Right lobe of liver (tissue), 6 donors: ENCODE results near the gene ANKRD31. TPM values are rescaled to one million over a fixed set of nuclear protein-coding genes. Genes with fewer than 3 reads are reported as not detected.
"Not testable (repeated sequence)": the region's sequence is repeated elsewhere in the genome, so short reads cannot be mapped to it uniquely, and the experiment has no call there.

ENCODE experiments used
- ATAC-seq, 4 donors: fragments of 200-7000 bp; cut with Tn5 transposase; one replicate each; pipeline ENCODE4 v1.9.1; 2020; ENCODE audit warnings: mild to moderate bottlenecking in 4 of 4, moderate library complexity in 4 of 4
- DNase-seq, 3 donors: peaks; one replicate each; pipeline ENCODE4 v3.0.0-alpha.2; 2020
- H3K27ac ChIP-seq, 3 donors: fragments of 200-600 bp; one replicate each; pipeline ENCODE4 v1.8.0; 2022
- H3K27me3 ChIP-seq, 2 donors: fragments of 200-600 bp; one replicate each; pipeline ENCODE4 v1.8.0; 2022
- H3K36me3 ChIP-seq, 4 donors: fragments of 200-600 bp; sonication (generic) in 1 of 4; one replicate each; pipeline versions ENCODE4 v1.5.1 to v1.8.0; 2017 to 2022; ENCODE audit warnings: control low read depth in 1 of 4
- H3K4me1 ChIP-seq, 4 donors: fragments of 200-600 bp; sonication (generic) in 1 of 4; one replicate each; pipeline versions ENCODE4 v1.5.1 to v1.8.0; 2017 to 2022; ENCODE audit warnings: control low read depth in 1 of 4
- H3K4me3 ChIP-seq, 3 donors: fragments of 200-600 bp; one replicate each; pipeline ENCODE4 v1.8.0; 2022
- H3K9me3 ChIP-seq, 4 donors: fragments of 200-600 bp; sonication (generic) in 1 of 4; one replicate each; pipeline versions ENCODE4 v1.5.1 to v1.8.0; 2017 to 2022; ENCODE audit warnings: control low read depth in 1 of 4
- POLR2A ChIP-seq: fragments of 450-650 bp; IDR thresholded peaks from one replicate; pipeline ENCODE4 v1.6.1; 2017; ENCODE audit warnings: antibody characterized with exemption, mild to moderate bottlenecking
- WGBS: methylation state at CpG from one replicate; pipeline ENCODE4 v1.1.6; 2018; ENCODE audit warnings: low coverage, low lambda C conversion rate; ENCODE audit not compliant: insufficient coverage; ENCODE audit errors: missing lambda C conversion rate; 5-methylcytosine and 5-hydroxymethylcytosine counted together
- intact Hi-C, 2 donors: fragments of 100-400 bp; cut with DNase I; formaldehyde crosslinking; loops; one replicate each; pipeline versions ENCODE4 v1.11.2 to v1.14.1; 2022
- total RNA-seq, 6 experiments: library from RNA; depleted of rRNA in 2 of 6; stranded (reverse); fragments of >200 nt in 2 of 6; fragmentation: NEBNext Ultra II Directional in 3 of 6; extraction: Animal tissue kit (Norgen Biotek cat#: 25700) in 3 of 6; gene quantifications; one replicate each; pipeline versions ENCODE4 v1.1.0 to v1.2.4, GENCODE V29; 2016 to 2023
- TF ChIP-seq, protein P1 (sequence below), 4 donors: fragments of 200-600 bp in 3 of 4; fragments of 450-650 bp in 1 of 4; IDR thresholded peaks; one replicate each; pipeline versions ENCODE4 v1.5.1 to v1.8.0; 2016 to 2022; ENCODE audit warnings: antibody characterized with exemption in 4 of 4, mild to moderate bottlenecking in 2 of 4
- donor health status: DM: no; HTN: yes; CAD: no.
- donor health status: DM: no; HTN: no; CAD: no.
- donor health status: DM: no; HTN: no; CAD: no.
- donor health status: DM: no; HTN: yes; CAD: no.
- donor health status: DM: no; HTN: yes; CAD: no.

The ANKRD31 gene
- total RNA-seq, 6 experiments from 2014 or later: 0.02 to 0.15 (median 0.12) TPM; not detected in 1

GRCh38 chr5:75265731-75266130 lies 29.1 kb upstream of the ANKRD31 start:
- Histone ChIP-seq H3K36me3 (no peaks in the 10 kb centered on the region), H3K27me3 (no peaks in the 10 kb centered on the region), H3K27ac (no peak overlapping the region), H3K4me3 (no peak overlapping the region), H3K9me3 (no peaks in the 10 kb centered on the region), H3K4me1 (no peaks in the 10 kb centered on the region)
- 34% methylated on average over 2 of the region's 2 CpGs for WGBS
- ATAC-seq (peak in 2 of 4 donors; percentile 35 to 53), DNase-seq (no peak)
- intact Hi-C loops: no loop called here
- no peak for TF ChIP-seq POLR2A
- TF ChIP-seq, protein P1, sequence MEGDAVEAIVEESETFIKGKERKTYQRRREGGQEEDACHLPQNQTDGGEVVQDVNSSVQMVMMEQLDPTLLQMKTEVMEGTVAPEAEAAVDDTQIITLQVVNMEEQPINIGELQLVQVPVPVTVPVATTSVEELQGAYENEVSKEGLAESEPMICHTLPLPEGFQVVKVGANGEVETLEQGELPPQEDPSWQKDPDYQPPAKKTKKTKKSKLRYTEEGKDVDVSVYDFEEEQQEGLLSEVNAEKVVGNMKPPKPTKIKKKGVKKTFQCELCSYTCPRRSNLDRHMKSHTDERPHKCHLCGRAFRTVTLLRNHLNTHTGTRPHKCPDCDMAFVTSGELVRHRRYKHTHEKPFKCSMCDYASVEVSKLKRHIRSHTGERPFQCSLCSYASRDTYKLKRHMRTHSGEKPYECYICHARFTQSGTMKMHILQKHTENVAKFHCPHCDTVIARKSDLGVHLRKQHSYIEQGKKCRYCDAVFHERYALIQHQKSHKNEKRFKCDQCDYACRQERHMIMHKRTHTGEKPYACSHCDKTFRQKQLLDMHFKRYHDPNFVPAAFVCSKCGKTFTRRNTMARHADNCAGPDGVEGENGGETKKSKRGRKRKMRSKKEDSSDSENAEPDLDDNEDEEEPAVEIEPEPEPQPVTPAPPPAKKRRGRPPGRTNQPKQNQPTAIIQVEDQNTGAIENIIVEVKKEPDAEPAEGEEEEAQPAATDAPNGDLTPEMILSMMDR (IDR thresholded peaks at IDR 0.05): peak; percentile 44 to 53 (median 50)

GRCh38 chr5:75262271-75262670 lies 25.6 kb upstream of the ANKRD31 start:
- Histone ChIP-seq H3K4me1 (no peaks in the 10 kb centered on the region), H3K36me3 (no peaks in the 10 kb centered on the region), H3K27me3 (no peaks in the 10 kb centered on the region), H3K27ac (no peak overlapping the region), H3K4me3 (no peak overlapping the region), H3K9me3 (no peaks in the 10 kb centered on the region)
- intact Hi-C loops: no loop called here
- 23% methylated on average over 3 of the region's 3 CpGs for WGBS
- TF ChIP-seq POLR2A: no peak
- TF ChIP-seq, protein P1 (IDR thresholded peaks at IDR 0.05): no peak
- ATAC-seq (peak in 1 of 4 donors; percentile 24), DNase-seq (no peak)

- no peaks in the 10 kb centered on the region for H3K36me3 ChIP-seq
- no peak overlapping the region for H3K27ac ChIP-seq
- TF ChIP-seq POLR2A: no peak
- TF ChIP-seq, protein P1 (IDR thresholded peaks at IDR 0.05): no peak
- WGBS: 54% methylated on average over 2 of the region's 2 CpGs
- H3K27me3 ChIP-seq: no peaks in the 10 kb centered on the region
- ATAC-seq (peak in 3 of 4 donors; percentile 56 to 77 (median 62)), DNase-seq (no peak)
- H3K4me3 ChIP-seq: no peak overlapping the region
- no peaks in the 10 kb centered on the region for H3K4me1 ChIP-seq
- H3K9me3 ChIP-seq: no peaks in the 10 kb centered on the region
- intact Hi-C loops: no loop called here
These were observed 24.0 kb upstream of the ANKRD31 start for GRCh38 chr5:75260708-75261107.

DNA sequence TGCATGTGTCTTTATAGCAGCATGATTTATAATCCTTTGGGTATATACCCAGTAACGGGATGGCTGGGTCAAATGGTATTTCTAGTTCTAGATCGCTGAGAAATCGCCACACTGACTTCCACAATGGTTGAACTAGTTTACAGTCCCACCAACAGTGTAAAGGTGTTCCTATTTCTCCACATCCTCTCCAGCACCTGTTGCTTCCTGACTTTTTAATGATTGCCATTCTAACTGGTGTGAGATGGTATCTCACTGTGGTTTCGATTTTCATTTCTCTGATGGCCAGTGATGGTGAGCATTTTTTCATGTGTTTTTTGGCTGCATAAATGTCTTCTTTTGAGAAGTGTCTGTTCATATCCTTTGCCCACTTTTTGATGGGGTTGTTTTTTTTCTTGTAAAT lies 13.8 kb upstream of the ANKRD31 start:
- DNase-seq, H3K27me3 ChIP-seq, intact Hi-C loops, ATAC-seq, H3K36me3 ChIP-seq, H3K27ac ChIP-seq, H3K4me3 ChIP-seq, H3K4me1 ChIP-seq, H3K9me3 ChIP-seq: not testable (repeated sequence)
- 56% methylated on average over 3 of the region's 4 CpGs for WGBS

GRCh38 chr5:75245023-75245422 lies 8.3 kb upstream of the ANKRD31 start:
- DNase-seq: no peak
- Histone ChIP-seq H3K4me3 (no peak overlapping the region), H3K27me3 (no peaks in the 10 kb centered on the region), H3K4me1 (no peaks in the 10 kb centered on the region), H3K27ac (no peak overlapping the region), H3K36me3 (no peaks in the 10 kb centered on the region), H3K9me3 (no peaks in the 10 kb centered on the region)
- intact Hi-C loops: no loop called here
- ATAC-seq: no peak
- TF ChIP-seq, protein P1 (IDR thresholded peaks at IDR 0.05): no peak
- TF ChIP-seq POLR2A: no peak
- WGBS: 79% methylated on average over 2 of the region's 2 CpGs
